A549 (cell line): ENCODE results near the gene MRPL12. TPM values are rescaled to one million over a fixed set of nuclear protein-coding genes. Genes with fewer than 3 reads are reported as not detected.

ENCODE experiments used
- ATAC-seq, 2 experiments: fragments of 200-7000 bp in 1 of 2; fragments of >200 bp in 1 of 2; cut with Nextera tagmentation in 1 of 2; cut with Tn5 transposase in 1 of 2; 3 replicates each; pipeline versions ENCODE4 v1.8.0 to v1.9.1; 2018 to 2020; ENCODE audit warnings: mild to moderate bottlenecking in 1 of 2, moderate library complexity in 1 of 2
- CTCF ChIA-PET: fragments of 300-600 bp; sonication (Branson Sonifier 250); formaldehyde crosslinking; extraction: SDS; loops from one replicate; lab custom pipeline; 2021; ENCODE audit warnings: antibody characterized with exemption, inconsistent platforms; lab: Yijun Ruan, JAX
- POLR2A ChIA-PET: fragments of 350-600 bp; formaldehyde crosslinking; extraction: SDS; loops from one replicate; lab custom pipeline; 2021; ENCODE audit warnings: antibody characterized with exemption, inconsistent platforms; lab: Yijun Ruan, JAX
- DNase-seq, 2 experiments: peaks; one replicate each; pipeline versions ENCODE4 v3.0.0 to v3.0.0-alpha.2; 2011 to 2016; ENCODE audit warnings: low read depth in 1 of 2, low spot score in 1 of 2
- FAIRE-seq: peaks from 2 replicates; lab custom pipeline; 2011; peaks lifted over from hg19 to GRCh38; lab: Jason Lieb, UNC
- H3K27ac ChIP-seq, 2 experiments: fragments of >200 bp; sonication (Bioruptor Twin); formaldehyde crosslinking; 3 replicates each; pipeline ENCODE4 v1.5.1; 2016 to 2017
- H3K4me1 ChIP-seq: fragments of >200 bp; sonication (Bioruptor Twin); formaldehyde crosslinking; 3 replicates; pipeline ENCODE4 v1.6.1; 2016
- H3K4me2 ChIP-seq: fragments of >200 bp; sonication (Bioruptor Twin); formaldehyde crosslinking; 3 replicates; pipeline ENCODE4 v1.6.1; 2016
- H3K4me3 ChIP-seq: fragments of >200 bp; sonication (Bioruptor Twin); formaldehyde crosslinking; 3 replicates; pipeline ENCODE4 v1.5.1; 2016
- H3K9me3 ChIP-seq: fragments of >200 bp; sonication (Bioruptor Twin); formaldehyde crosslinking; 3 replicates; pipeline ENCODE4 v1.6.1; 2016
- CBX8 ChIP-seq: fragments of 200-600 bp; sonication (generic); IDR thresholded peaks from 2 replicates; pipeline ENCODE4 v1.6.1; 2016
- CHD2 ChIP-seq: fragments of 150-350 bp; IDR thresholded peaks from 2 replicates; pipeline ENCODE4 v1.6.1; 2014; ENCODE audit warnings: low read length; ENCODE audit not compliant: partially characterized antibody
- FOXS1 ChIP-seq: fragments of 250-450 bp; sonication (Bioruptor Pico); IDR thresholded peaks from 2 replicates; pipeline ENCODE4 v1.5.0; 2020; ENCODE audit warnings: mild to moderate bottlenecking, moderate library complexity
- MAFK ChIP-seq: fragments of 450-650 bp; IDR thresholded peaks from 2 replicates; pipeline ENCODE4 v1.6.1; 2014; ENCODE audit not compliant: partially characterized antibody
- POLR2A ChIP-seq: IDR thresholded peaks from 2 replicates; pipeline ENCODE4 v1.6.1; 2012; ENCODE audit warnings: mild to moderate bottlenecking, low read length
- POLR2AphosphoS2 ChIP-seq: conservative IDR thresholded peaks from 2 replicates; pipeline ENCODE4 v1.6.1; 2012; ENCODE audit warnings: low read length, improper control_type of control experiment, inconsistent platforms
- RAD21 ChIP-seq, 2 experiments: fragments of >200 bp in 1 of 2; sonication (Bioruptor Twin) in 1 of 2; formaldehyde crosslinking in 1 of 2; IDR thresholded peaks in 1 of 2; conservative IDR thresholded peaks in 1 of 2; 2 replicates in 1 of 2; 3 replicates in 1 of 2; pipeline ENCODE4 v1.6.1; 2012 to 2018; ENCODE audit warnings: inconsistent platforms in 1 of 2
- RFX5 ChIP-seq: fragments of 450-650 bp; IDR thresholded peaks from 2 replicates; pipeline ENCODE4 v1.7.1; 2014; ENCODE audit warnings: antibody characterized with exemption, mild to moderate bottlenecking, moderate library complexity
- RNF2 ChIP-seq: fragments of 200-600 bp; sonication (generic); IDR thresholded peaks from 2 replicates; pipeline ENCODE4 v1.6.1; 2016; ENCODE audit warnings: low read depth, mild to moderate bottlenecking, antibody characterized with exemption, moderate library complexity, borderline replicate concordance
- SMC3 ChIP-seq: fragments of >200 bp; sonication (Bioruptor Twin); formaldehyde crosslinking; IDR thresholded peaks from 3 replicates; pipeline ENCODE4 v1.6.1; 2018; ENCODE audit warnings: inconsistent platforms
- TFCP2L1 ChIP-seq: fragments of 250-450 bp; sonication (Bioruptor Pico); IDR thresholded peaks from 2 replicates; pipeline ENCODE4 v1.5.0; 2021; ENCODE audit warnings: mild to moderate bottlenecking
- TP53 ChIP-seq: fragments of 250-450 bp; sonication (Bioruptor Pico); IDR thresholded peaks from 2 replicates; pipeline ENCODE4 v1.5.0; 2021; ENCODE audit warnings: mild to moderate bottlenecking, moderate library complexity
- ZFP36 ChIP-seq: fragments of 450-650 bp; IDR thresholded peaks from 2 replicates; pipeline ENCODE4 v1.6.1; 2014; ENCODE audit warnings: borderline replicate concordance; ENCODE audit not compliant: partially characterized antibody
- WGBS: methylation state at CpG from one replicate; pipeline ENCODE4 v1.1.6; 2017; ENCODE audit errors: missing lambda C conversion rate; 5-methylcytosine and 5-hydroxymethylcytosine counted together
- polyA plus RNA-seq, 4 experiments: library from polyadenylated mRNA; depleted of rRNA in 3 of 4; stranded (reverse); fragments of >200 nt; fragmentation: RNase III in 1 of 4; extraction: RNeasy Plus Mini Kit Qiagen cat#74134 plus additional on column Dnase treatment in 1 of 4; gene quantifications; 2 replicates in 3 of 4; 3 replicates in 1 of 4; pipeline ENCODE4 v1.2.3, GENCODE V29; 2011 to 2017
- TF ChIP-seq, protein P1 (sequence below): fragments of 450-650 bp; IDR thresholded peaks from 2 replicates; pipeline ENCODE4 v1.6.1; 2014; ENCODE audit warnings: antibody characterized with exemption
- TF ChIP-seq, protein P2 (sequence below): fragments of >200 bp; sonication (Bioruptor Twin); formaldehyde crosslinking; IDR thresholded peaks from 3 replicates; pipeline ENCODE4 v1.6.1; 2016
- TF ChIP-seq, protein P3 (sequence below): IDR thresholded peaks from 2 replicates; pipeline ENCODE4 v1.6.1; 2012
- TF ChIP-seq, protein P4 (sequence below): fragments of 250-450 bp; sonication (Bioruptor Pico); IDR thresholded peaks from 2 replicates; pipeline ENCODE4 v1.5.0; 2021; ENCODE audit warnings: mild to moderate bottlenecking, moderate library complexity, borderline replicate concordance
- TF ChIP-seq, protein P5 (sequence below): IDR thresholded peaks from 2 replicates; pipeline ENCODE4 v1.6.1; 2012
- TF ChIP-seq, protein P6 (sequence below): fragments of >200 bp; sonication (Bioruptor Twin); formaldehyde crosslinking; IDR thresholded peaks from 3 replicates; pipeline ENCODE4 v1.5.1; 2016

MRPL12 gene
- polyA plus RNA-seq, 2 of the 4 experiments (the other 2 are of a cell fraction) = 161 to 215 TPM

DNA sequence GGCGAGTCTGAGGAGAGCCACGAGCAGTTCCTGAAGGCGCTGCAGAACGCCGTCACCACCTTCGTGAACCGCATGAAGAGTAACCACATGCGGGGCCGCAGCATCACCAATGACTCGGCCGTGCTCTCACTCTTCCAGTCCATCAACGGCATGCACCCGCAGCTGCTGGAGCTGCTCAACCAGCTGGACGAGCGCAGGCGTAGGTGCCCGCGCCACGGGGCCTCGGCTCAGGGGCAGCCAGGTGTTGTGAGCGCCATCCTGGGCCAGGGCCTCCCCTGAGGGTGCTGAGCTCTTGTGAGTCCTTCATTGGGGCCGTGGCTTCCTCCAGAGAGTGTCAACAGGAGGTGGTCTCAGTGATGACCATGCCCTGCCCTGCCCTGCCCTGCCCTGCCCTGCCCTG lies 7.4 kb upstream of the MRPL12 start:
- ChIA-PET CTCF (interaction anchor here (0.7 to 5.1 kb wide), 8 partner anchors 8 to 335 kb away, joined by 3 to 54 read pairs (median 4); partner anchors contain the start of genes ARL16 and HGS), POLR2A (interaction anchor here (1.1 to 1.6 kb wide), 2 partner anchors 12 to 16 kb away, joined by 6 to 8 read pairs; partner anchors contain the start of genes ARL16, HGS and SLC25A10)
- H3K9me3 ChIP-seq = no peaks in the 10 kb centered on the region
- ATAC-seq (0 out of 6 replicates have a peak, but pooled peaks of 1 of the 2 experiments have one; percentile 1), FAIRE-seq (no peak), DNase-seq (no peak)
- no peak overlapping the region for H3K4me2 ChIP-seq
- no peak overlapping the region for H3K27ac ChIP-seq
- TF ChIP-seq RAD21 (conservative IDR thresholded peaks at IDR 0.05 in 1 of 2, IDR thresholded peaks at IDR 0.05 in 1 of 2) (no peak), POLR2AphosphoS2 (no peak)
- TF ChIP-seq, protein P1, sequence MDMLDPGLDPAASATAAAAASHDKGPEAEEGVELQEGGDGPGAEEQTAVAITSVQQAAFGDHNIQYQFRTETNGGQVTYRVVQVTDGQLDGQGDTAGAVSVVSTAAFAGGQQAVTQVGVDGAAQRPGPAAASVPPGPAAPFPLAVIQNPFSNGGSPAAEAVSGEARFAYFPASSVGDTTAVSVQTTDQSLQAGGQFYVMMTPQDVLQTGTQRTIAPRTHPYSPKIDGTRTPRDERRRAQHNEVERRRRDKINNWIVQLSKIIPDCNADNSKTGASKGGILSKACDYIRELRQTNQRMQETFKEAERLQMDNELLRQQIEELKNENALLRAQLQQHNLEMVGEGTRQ = no peak
- 95% methylated on average over 22 of the region's 22 CpGs for WGBS
- no peak overlapping the region for H3K4me3 ChIP-seq
- peaks cover 3% of the 10 kb centered on the region; the same call in 1 of the 3 replicates for H3K4me1 ChIP-seq

DNA sequence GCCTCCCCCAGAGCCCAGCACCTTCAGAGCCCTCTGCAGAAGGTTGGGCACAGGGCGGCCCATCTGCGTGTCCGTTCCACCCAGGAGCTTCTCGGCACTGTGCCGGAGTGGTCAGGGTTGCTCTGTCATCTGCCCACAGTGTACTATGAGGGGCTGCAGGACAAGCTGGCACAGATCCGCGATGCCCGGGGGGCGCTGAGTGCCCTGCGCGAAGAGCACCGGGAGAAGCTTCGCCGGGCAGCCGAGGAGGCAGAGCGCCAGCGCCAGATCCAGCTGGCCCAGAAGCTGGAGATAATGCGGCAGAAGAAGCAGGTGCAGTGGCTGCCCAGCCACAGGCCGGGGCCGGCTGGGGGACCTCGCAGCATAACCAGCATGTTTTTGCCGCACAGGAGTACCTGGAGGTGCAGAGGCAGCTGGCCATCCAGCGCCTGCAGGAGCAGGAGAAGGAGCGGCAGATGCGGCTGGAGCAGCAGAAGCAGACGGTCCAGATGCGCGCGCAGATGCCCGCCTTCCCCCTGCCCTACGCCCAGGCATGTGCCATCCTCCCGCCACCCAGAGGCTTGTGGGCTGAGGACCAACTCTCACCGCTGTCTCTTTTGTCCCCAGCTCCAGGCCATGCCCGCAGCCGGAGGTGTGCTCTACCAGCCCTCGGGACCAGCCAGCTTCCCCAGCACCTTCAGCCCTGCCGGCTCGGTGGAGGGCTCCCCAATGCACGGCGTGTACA lies 6.8 kb upstream of the MRPL12 start:
- Histone ChIP-seq H3K27ac (no peak overlapping the region), H3K4me2 (no peak overlapping the region), H3K4me1 (peaks cover 9% of the 10 kb centered on the region), H3K4me3 (no peak overlapping the region), H3K9me3 (no peaks in the 10 kb centered on the region)
- WGBS = 97% methylated on average over 40 of the region's 40 CpGs
- FAIRE-seq = no peak
- POLR2A ChIA-PET = interaction anchor here (1.1 to 1.6 kb wide), 2 partner anchors 13 to 15 kb away, joined by 6 to 8 read pairs; partner anchors contain the start of genes ARL16, HGS and SLC25A10
- DNase-seq = no peak
- CTCF ChIA-PET = interaction anchor here (0.7 to 5.1 kb wide), 7 partner anchors 8 to 334 kb away, joined by 3 to 54 read pairs (median 4); partner anchors contain the start of genes ARL16 and HGS
- TF ChIP-seq, protein P2, sequence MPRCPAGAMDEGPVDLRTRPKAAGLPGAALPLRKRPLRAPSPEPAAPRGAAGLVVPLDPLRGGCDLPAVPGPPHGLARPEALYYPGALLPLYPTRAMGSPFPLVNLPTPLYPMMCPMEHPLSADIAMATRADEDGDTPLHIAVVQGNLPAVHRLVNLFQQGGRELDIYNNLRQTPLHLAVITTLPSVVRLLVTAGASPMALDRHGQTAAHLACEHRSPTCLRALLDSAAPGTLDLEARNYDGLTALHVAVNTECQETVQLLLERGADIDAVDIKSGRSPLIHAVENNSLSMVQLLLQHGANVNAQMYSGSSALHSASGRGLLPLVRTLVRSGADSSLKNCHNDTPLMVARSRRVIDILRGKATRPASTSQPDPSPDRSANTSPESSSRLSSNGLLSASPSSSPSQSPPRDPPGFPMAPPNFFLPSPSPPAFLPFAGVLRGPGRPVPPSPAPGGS = no peak
- TF ChIP-seq, protein P3, sequence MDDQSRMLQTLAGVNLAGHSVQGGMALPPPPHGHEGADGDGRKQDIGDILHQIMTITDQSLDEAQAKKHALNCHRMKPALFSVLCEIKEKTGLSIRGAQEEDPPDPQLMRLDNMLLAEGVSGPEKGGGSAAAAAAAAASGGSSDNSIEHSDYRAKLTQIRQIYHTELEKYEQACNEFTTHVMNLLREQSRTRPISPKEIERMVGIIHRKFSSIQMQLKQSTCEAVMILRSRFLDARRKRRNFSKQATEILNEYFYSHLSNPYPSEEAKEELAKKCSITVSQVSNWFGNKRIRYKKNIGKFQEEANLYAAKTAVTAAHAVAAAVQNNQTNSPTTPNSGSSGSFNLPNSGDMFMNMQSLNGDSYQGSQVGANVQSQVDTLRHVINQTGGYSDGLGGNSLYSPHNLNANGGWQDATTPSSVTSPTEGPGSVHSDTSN = peak; percentile 42; the same call in 1 of the 2 replicates
- peak in 1 of 2 experiments; percentile 2; a peak in 1 of 6 replicates for ATAC-seq

DNA sequence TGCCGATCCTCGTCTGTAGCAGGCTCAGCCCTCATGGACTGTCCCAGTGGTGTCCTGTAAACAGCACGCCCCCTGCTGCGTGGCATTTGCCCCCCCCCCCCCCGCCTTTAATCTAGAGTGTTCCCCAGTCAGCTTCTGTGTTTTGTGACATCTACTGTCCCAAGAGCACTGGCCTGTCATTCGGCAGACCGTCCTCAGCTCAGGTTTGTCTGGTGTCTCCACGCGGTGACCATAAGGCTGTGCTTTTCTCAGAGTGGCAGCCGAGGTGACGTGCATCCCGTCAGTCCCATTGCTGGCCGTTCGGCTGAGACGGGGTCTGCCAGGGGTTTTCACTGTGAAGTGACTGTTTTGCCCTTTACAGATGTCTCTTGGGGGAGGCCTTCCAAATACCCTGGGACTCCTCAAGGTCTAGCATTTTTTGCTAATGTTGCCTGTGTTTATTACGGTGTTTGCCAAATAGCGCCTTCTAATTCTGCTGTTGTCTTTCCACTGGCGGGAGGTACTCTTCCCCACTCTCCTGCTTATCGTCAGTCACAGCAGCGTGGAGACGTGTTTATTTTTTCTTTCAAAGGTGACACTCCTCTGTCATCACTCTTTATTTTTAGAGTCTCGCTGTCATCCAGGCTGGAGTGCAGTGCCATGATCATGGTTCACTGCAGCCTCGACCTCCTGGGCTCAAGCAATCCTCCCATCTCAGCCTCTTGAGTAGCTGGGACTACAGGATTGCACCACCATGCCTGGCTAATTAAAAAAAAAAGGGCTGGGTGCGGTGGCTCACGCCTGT lies 5.7 kb upstream of the MRPL12 start:
- no peaks in the 10 kb centered on the region for H3K9me3 ChIP-seq
- no peak overlapping the region for H3K27ac ChIP-seq
- CTCF ChIA-PET = interaction anchor here (2.0 to 5.1 kb wide), 3 partner anchors 14 to 21 kb away, joined by 8 to 54 read pairs (median 10); partner anchors contain the start of genes ARL16 and HGS
- no peak overlapping the region for H3K4me2 ChIP-seq
- ATAC-seq (no peak), DNase-seq (no peak), FAIRE-seq (no peak)
- peaks cover 16% of the 10 kb centered on the region for H3K4me1 ChIP-seq
- H3K4me3 ChIP-seq = no peak overlapping the region
- TF ChIP-seq CBX8 (no peak), SMC3 (no peak), RNF2 (no peak), RAD21 (conservative IDR thresholded peaks at IDR 0.05 in 1 of 2, IDR thresholded peaks at IDR 0.05 in 1 of 2) (no peak), MAFK (no peak), RFX5 (no peak), TP53 (no peak), FOXS1 (CRISPR knock-in tag) (no peak), ZFP36 (no peak), TFCP2L1 (CRISPR knock-in tag) (no peak), CHD2 (no peak), POLR2A (no peak)
- TF ChIP-seq, protein P1 = no peak
- TF ChIP-seq, protein P4, sequence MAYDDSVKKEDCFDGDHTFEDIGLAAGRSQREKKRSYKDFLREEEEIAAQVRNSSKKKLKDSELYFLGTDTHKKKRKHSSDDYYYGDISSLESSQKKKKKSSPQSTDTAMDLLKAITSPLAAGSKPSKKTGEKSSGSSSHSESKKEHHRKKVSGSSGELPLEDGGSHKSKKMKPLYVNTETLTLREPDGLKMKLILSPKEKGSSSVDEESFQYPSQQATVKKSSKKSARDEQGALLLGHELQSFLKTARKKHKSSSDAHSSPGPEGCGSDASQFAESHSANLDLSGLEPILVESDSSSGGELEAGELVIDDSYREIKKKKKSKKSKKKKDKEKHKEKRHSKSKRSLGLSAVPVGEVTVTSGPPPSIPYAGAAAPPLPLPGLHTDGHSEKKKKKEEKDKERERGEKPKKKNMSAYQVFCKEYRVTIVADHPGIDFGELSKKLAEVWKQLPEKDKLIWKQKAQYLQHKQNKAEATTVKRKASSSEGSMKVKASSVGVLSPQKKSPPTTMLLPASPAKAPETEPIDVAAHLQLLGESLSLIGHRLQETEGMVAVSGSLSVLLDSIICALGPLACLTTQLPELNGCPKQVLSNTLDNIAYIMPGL (CRISPR knock-in tag) = no peak
- TF ChIP-seq, protein P5, sequence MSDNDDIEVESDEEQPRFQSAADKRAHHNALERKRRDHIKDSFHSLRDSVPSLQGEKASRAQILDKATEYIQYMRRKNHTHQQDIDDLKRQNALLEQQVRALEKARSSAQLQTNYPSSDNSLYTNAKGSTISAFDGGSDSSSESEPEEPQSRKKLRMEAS = no peak
- TF ChIP-seq, protein P6, sequence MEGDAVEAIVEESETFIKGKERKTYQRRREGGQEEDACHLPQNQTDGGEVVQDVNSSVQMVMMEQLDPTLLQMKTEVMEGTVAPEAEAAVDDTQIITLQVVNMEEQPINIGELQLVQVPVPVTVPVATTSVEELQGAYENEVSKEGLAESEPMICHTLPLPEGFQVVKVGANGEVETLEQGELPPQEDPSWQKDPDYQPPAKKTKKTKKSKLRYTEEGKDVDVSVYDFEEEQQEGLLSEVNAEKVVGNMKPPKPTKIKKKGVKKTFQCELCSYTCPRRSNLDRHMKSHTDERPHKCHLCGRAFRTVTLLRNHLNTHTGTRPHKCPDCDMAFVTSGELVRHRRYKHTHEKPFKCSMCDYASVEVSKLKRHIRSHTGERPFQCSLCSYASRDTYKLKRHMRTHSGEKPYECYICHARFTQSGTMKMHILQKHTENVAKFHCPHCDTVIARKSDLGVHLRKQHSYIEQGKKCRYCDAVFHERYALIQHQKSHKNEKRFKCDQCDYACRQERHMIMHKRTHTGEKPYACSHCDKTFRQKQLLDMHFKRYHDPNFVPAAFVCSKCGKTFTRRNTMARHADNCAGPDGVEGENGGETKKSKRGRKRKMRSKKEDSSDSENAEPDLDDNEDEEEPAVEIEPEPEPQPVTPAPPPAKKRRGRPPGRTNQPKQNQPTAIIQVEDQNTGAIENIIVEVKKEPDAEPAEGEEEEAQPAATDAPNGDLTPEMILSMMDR = no peak
- POLR2A ChIA-PET = no interaction called here
- WGBS = 92% methylated on average over 24 of the region's 25 CpGs
